H1 (cell line): Measurements from ENCODE around the gene SMOC2. TPM values are rescaled to one million over a fixed set of nuclear protein-coding genes. Genes with fewer than 3 reads are reported as not detected.

Experiments
- CTCF ChIA-PET: fragments of 300-600 bp; sonication (Branson Sonifier 250); formaldehyde crosslinking; loops from one replicate; lab custom pipeline; 2021; ENCODE audit not compliant: partially characterized antibody; lab: Charles Lee
- POLR2A ChIA-PET: fragments of 300-600 bp; sonication (Branson Sonifier 250); formaldehyde crosslinking; loops from one replicate; lab custom pipeline; 2021; ENCODE audit warnings: inconsistent platforms; ENCODE audit not compliant: partially characterized antibody; lab: Charles Lee
- DNase-seq, 2 experiments: peaks; one replicate each; pipeline versions ENCODE4 v3.0.0 to v3.0.0-alpha.2; 2010 to 2022; ENCODE audit warnings: low spot score in 2 of 2, low read depth in 1 of 2, mixed read lengths in 1 of 2
- FAIRE-seq: peaks from 2 replicates; lab custom pipeline; 2011; peaks lifted over from hg19 to GRCh38; lab: Jason Lieb, UNC
- H2AFZ ChIP-seq: 2 replicates; pipeline ENCODE4 v1.8.1; 2012; ENCODE audit warnings: low read length, inconsistent platforms
- H2AK5ac ChIP-seq: 2 replicates; pipeline ENCODE4 v1.6.1; 2013; ENCODE audit warnings: low read depth, low read length
- H2BK120ac ChIP-seq: replicated peaks from 2 replicates; pipeline ENCODE3; 2013; ENCODE audit warnings: low read depth, low read length, inconsistent platforms
- H2BK12ac ChIP-seq: 2 replicates; pipeline ENCODE4 v1.6.1; 2013; ENCODE audit warnings: low read depth, low read length
- H2BK15ac ChIP-seq: 2 replicates; pipeline ENCODE4 v1.6.1; 2013; ENCODE audit warnings: low read length
- H2BK20ac ChIP-seq: 2 replicates; pipeline ENCODE4 v1.6.1; 2013; ENCODE audit warnings: low read length
- H2BK5ac ChIP-seq: 2 replicates; pipeline ENCODE4 v1.6.1; 2013; ENCODE audit warnings: low read depth, low read length
- H3K14ac ChIP-seq: 2 replicates; pipeline ENCODE4 v1.6.1; 2013; ENCODE audit warnings: inconsistent platforms; ENCODE audit not compliant: insufficient read length
- H3K18ac ChIP-seq: 2 replicates; pipeline ENCODE4 v1.6.1; 2013; ENCODE audit warnings: low read length; ENCODE audit errors: extremely low read depth
- H3K23ac ChIP-seq: 2 replicates; pipeline ENCODE4 v1.6.1; 2013; ENCODE audit warnings: inconsistent platforms; ENCODE audit not compliant: insufficient read length
- H3K23me2 ChIP-seq: 2 replicates; pipeline ENCODE4 v1.6.1; 2013; ENCODE audit warnings: low read depth, low read length
- H3K27ac ChIP-seq: 2 replicates; pipeline ENCODE4 v1.6.1; 2011; ENCODE audit warnings: low read depth, low read length, inconsistent platforms
- H3K27me3 ChIP-seq, 4 experiments: replicated peaks in 1 of 4; 1 replicate in 1 of 4; 2 replicates in 3 of 4; pipeline versions ENCODE4 v1.6.1 to v1.8.1; 2011 to 2013; ENCODE audit warnings: low read length in 3 of 4, mild to moderate bottlenecking in 3 of 4, inconsistent platforms in 2 of 4, mixed read lengths in 2 of 4, moderate library complexity in 1 of 4; ENCODE audit not compliant: control insufficient read depth in 3 of 4, insufficient read depth in 3 of 4; ENCODE audit errors: extremely low read depth in 1 of 4
- H3K36me3 ChIP-seq, 4 experiments: 2 replicates each; pipeline versions ENCODE4 v1.6.1 to v1.8.1; 2011 to 2013; ENCODE audit warnings: mild to moderate bottlenecking in 4 of 4, low read length in 3 of 4, moderate library complexity in 2 of 4, control low read depth in 1 of 4, inconsistent platforms in 1 of 4; ENCODE audit not compliant: insufficient read depth in 4 of 4, control insufficient read depth in 2 of 4
- H3K4ac ChIP-seq: replicated peaks from 2 replicates; pipeline ENCODE3; 2013; ENCODE audit warnings: low read length, low read depth, mixed read lengths, inconsistent platforms; ENCODE audit not compliant: insufficient read length
- H3K4me1 ChIP-seq, 4 experiments: replicated peaks in 1 of 4; 1 replicate in 1 of 4; 2 replicates in 3 of 4; pipeline versions ENCODE4 v1.6.1 to v1.8.1; 2011 to 2013; ENCODE audit warnings: low read length in 3 of 4, inconsistent platforms in 2 of 4, mixed read lengths in 1 of 4; ENCODE audit not compliant: insufficient read depth in 4 of 4, control insufficient read depth in 3 of 4
- H3K4me2 ChIP-seq, 2 experiments: 2 replicates each; pipeline versions ENCODE4 v1.6.1 to v1.8.1; 2011 to 2013; ENCODE audit warnings: low read depth in 2 of 2, low read length in 2 of 2, control low read depth in 1 of 2, inconsistent platforms in 1 of 2, mild to moderate bottlenecking in 1 of 2; ENCODE audit not compliant: insufficient read depth in 1 of 2
- H3K4me3 ChIP-seq, 4 experiments: fragments of 200-600, 300-600 bp in 1 of 4; sonication (generic), shearing (Covaris generic), sonication (Bioruptor Twin) in 1 of 4; 2 replicates each; pipeline versions ENCODE4 v1.5.1 to v1.8.1; 2011 to 2016; ENCODE audit warnings: low read length in 4 of 4, low read depth in 3 of 4, control low read depth in 2 of 4, inconsistent platforms in 2 of 4, mild to moderate bottlenecking in 2 of 4, mixed read lengths in 1 of 4, moderate library complexity in 1 of 4; ENCODE audit not compliant: insufficient read depth in 2 of 4; ENCODE audit errors: extremely low read depth in 1 of 4
- H3K56ac ChIP-seq: replicated peaks from 2 replicates; pipeline ENCODE3; 2013; ENCODE audit warnings: low read depth, mild to moderate bottlenecking, mixed read lengths, low read length, inconsistent platforms; ENCODE audit not compliant: insufficient read length
- H3K79me1 ChIP-seq: 2 replicates; pipeline ENCODE4 v1.6.1; 2013; ENCODE audit warnings: low read depth, low read length, control low read depth
- H3K79me2 ChIP-seq, 2 experiments: 2 replicates each; pipeline versions ENCODE4 v1.6.1 to v1.8.1; 2012 to 2013; ENCODE audit warnings: low read length in 2 of 2, mild to moderate bottlenecking in 2 of 2, inconsistent platforms in 1 of 2; ENCODE audit not compliant: insufficient read depth in 2 of 2, control insufficient read depth in 1 of 2
- H3K9ac ChIP-seq, 4 experiments: replicated peaks in 1 of 4; 1 replicate in 1 of 4; 2 replicates in 3 of 4; pipeline versions ENCODE4 v1.6.1 to v1.8.1; 2011 to 2013; ENCODE audit warnings: low read depth in 3 of 4, low read length in 3 of 4, control low read depth in 2 of 4, mild to moderate bottlenecking in 2 of 4, moderate library complexity in 2 of 4, inconsistent platforms in 1 of 4; ENCODE audit errors: extremely low read depth in 1 of 4
- H3K9me3 ChIP-seq, 2 experiments: 2 replicates each; pipeline versions ENCODE4 v1.6.1 to v1.8.1; 2012 to 2013; ENCODE audit warnings: mild to moderate bottlenecking in 2 of 2, moderate library complexity in 2 of 2, control low read depth in 1 of 2, inconsistent platforms in 1 of 2, low read depth in 1 of 2, low read length in 1 of 2, mixed read lengths in 1 of 2; ENCODE audit not compliant: insufficient read depth in 2 of 2
- H4K20me1 ChIP-seq, 2 experiments: replicated peaks in 1 of 2; 2 replicates each; pipeline versions ENCODE3 to v1.8.1; 2011 to 2013; ENCODE audit warnings: inconsistent platforms in 2 of 2, low read length in 2 of 2, mild to moderate bottlenecking in 1 of 2; ENCODE audit not compliant: insufficient read depth in 2 of 2, control insufficient read depth in 1 of 2
- H4K5ac ChIP-seq: 2 replicates; pipeline ENCODE4 v1.6.1; 2013; ENCODE audit warnings: low read length, low read depth, mixed read lengths, inconsistent platforms; ENCODE audit not compliant: insufficient read length
- H4K8ac ChIP-seq: 2 replicates; pipeline ENCODE4 v1.8.0; 2013; ENCODE audit warnings: mild to moderate bottlenecking, moderate library complexity, low read length, inconsistent platforms; ENCODE audit not compliant: insufficient read depth; ENCODE audit errors: extremely low read depth
- H4K91ac ChIP-seq: replicated peaks from 2 replicates; pipeline ENCODE3; 2013; ENCODE audit warnings: low read length, mixed read lengths, inconsistent platforms; ENCODE audit not compliant: insufficient read length
- SP2 ChIP-seq: IDR thresholded peaks from 2 replicates; pipeline ENCODE4 v1.6.1; 2012; ENCODE audit warnings: mild to moderate bottlenecking, low read length, inconsistent platforms
- WGBS, 2 experiments: shearing (Covaris generic) in 1 of 2; methylation state at CpG; one replicate each; pipeline versions ENCODE4 v1.1.6 to v1.1.7; 2013 to 2015; ENCODE audit warnings: low lambda C conversion rate in 2 of 2, mixed read lengths in 2 of 2, inconsistent platforms in 1 of 2, low coverage in 1 of 2, missing lambda C conversion rate in 1 of 2; ENCODE audit not compliant: insufficient replicate concordance in 2 of 2, insufficient coverage in 1 of 2, insufficient read length in 1 of 2; ENCODE audit errors: extremely low coverage in 1 of 2, missing lambda C conversion rate in 1 of 2; 5-methylcytosine and 5-hydroxymethylcytosine counted together
- polyA plus RNA-seq, 7 experiments: library from polyadenylated mRNA; depleted of rRNA in 3 of 7; stranded (reverse) in 5 of 7; unstranded in 2 of 7; fragments of >200 nt in 5 of 7; fragments of 200-250 nt in 2 of 7; gene quantifications; 1 replicate in 5 of 7; 2 replicates in 1 of 7; 4 replicates in 1 of 7; pipeline versions ENCODE4 v1.2.1 to v1.2.3, GENCODE V29; 2011 to 2013; ENCODE audit warnings: missing spikeins in 2 of 7, mixed read lengths in 2 of 7
- total RNA-seq: library from RNA; stranded (reverse); fragmentation: NEBNext Ultra II Directional; extraction: Animal tissue kit (Norgen Biotek cat#: 25700); gene quantifications from 2 replicates; pipeline ENCODE4 v1.2.1, GENCODE V29; 2021
- TF ChIP-seq, protein P1 (sequence below): IDR thresholded peaks from 2 replicates; pipeline ENCODE4 v1.6.1; 2011; ENCODE audit warnings: low read length, improper control_type of control experiment

The SMOC2 gene
- total and polyA plus RNA-seq, 2 of the 8 experiments (the other 6 are each of a cell fraction or from before 2014, with no cell fraction given): 7.7 to 8.5 TPM

GRCh38 chr6:168597471-168597875, 156.5 kb downstream of the SMOC2 start:
- no peak overlapping the region for H2BK15ac ChIP-seq
- no peak overlapping the region for H2BK20ac ChIP-seq
- H4K20me1 ChIP-seq: peaks cover 0 to 6% of the 10 kb centered on the region in 2 experiments
- H3K4me3 ChIP-seq: no peak overlapping the region
- H3K36me3 ChIP-seq: peaks cover 0 to 4% (median 0%) of the 10 kb centered on the region in 4 experiments; a peak in 1 of 8 replicates
- no peak overlapping the region for H4K5ac ChIP-seq
- peaks cover 10% of the 10 kb centered on the region; the same call in 1 of the 2 replicates for H3K23me2 ChIP-seq
- no peak for FAIRE-seq
- no peak overlapping the region for H2BK120ac ChIP-seq
- no peaks in the 10 kb centered on the region for H3K79me2 ChIP-seq
- H4K91ac ChIP-seq: no peak overlapping the region
- H2BK12ac ChIP-seq: no peak overlapping the region
- 76% methylated on average over 8 of the region's 8 CpGs; no CpG with 5 or more reads in 1 of the 2 experiments for WGBS, 2 experiments
- no peak overlapping the region for H2BK5ac ChIP-seq
- H3K9ac ChIP-seq: no peak overlapping the region
- no peak overlapping the region for H3K4me2 ChIP-seq
- no peak overlapping the region for H3K18ac ChIP-seq
- DNase-seq: no peak
- no peak overlapping the region for H3K23ac ChIP-seq
- no peak overlapping the region for H2AFZ ChIP-seq
- no peak overlapping the region for H3K4ac ChIP-seq
- H3K79me1 ChIP-seq: no peaks in the 10 kb centered on the region
- H3K27ac ChIP-seq: no peak overlapping the region
- no peaks in the 10 kb centered on the region for H3K9me3 ChIP-seq
- ChIA-PET CTCF (interaction anchor here (1.1 to 1.8 kb wide), 2 partner anchors 15 to 114 kb away, joined by 3 to 5 read pairs; no protein-coding TSS in a partner anchor), POLR2A (no interaction called here)
- no peak for TF ChIP-seq SP2
- TF ChIP-seq, protein P1, sequence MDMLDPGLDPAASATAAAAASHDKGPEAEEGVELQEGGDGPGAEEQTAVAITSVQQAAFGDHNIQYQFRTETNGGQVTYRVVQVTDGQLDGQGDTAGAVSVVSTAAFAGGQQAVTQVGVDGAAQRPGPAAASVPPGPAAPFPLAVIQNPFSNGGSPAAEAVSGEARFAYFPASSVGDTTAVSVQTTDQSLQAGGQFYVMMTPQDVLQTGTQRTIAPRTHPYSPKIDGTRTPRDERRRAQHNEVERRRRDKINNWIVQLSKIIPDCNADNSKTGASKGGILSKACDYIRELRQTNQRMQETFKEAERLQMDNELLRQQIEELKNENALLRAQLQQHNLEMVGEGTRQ: peak; percentile 48; the same call in 1 of the 2 replicates
- H3K27me3 ChIP-seq: no peaks in the 10 kb centered on the region
- H4K8ac ChIP-seq: no peak overlapping the region
- no peak overlapping the region for H2AK5ac ChIP-seq
- no peak overlapping the region for H3K56ac ChIP-seq
- H3K4me1 ChIP-seq: peaks cover 0 to 3% (median 0%) of the 10 kb centered on the region in 4 experiments; a peak in 2 of 7 replicates
- no peak overlapping the region for H3K14ac ChIP-seq
